GM21786 (cell line): ENCODE measurements around the gene SLC9A4.
A peak's percentile ranks its signal among the peaks of the same experiment; 100 is the strongest.

Source experiments
- ATAC-seq: cut with Tn5 transposase; IDR thresholded peaks from one replicate; pipeline ENCODE4 v1.9.1; 2021; ENCODE audit not compliant: unreplicated experiment

SLC9A4 gene, protein sequence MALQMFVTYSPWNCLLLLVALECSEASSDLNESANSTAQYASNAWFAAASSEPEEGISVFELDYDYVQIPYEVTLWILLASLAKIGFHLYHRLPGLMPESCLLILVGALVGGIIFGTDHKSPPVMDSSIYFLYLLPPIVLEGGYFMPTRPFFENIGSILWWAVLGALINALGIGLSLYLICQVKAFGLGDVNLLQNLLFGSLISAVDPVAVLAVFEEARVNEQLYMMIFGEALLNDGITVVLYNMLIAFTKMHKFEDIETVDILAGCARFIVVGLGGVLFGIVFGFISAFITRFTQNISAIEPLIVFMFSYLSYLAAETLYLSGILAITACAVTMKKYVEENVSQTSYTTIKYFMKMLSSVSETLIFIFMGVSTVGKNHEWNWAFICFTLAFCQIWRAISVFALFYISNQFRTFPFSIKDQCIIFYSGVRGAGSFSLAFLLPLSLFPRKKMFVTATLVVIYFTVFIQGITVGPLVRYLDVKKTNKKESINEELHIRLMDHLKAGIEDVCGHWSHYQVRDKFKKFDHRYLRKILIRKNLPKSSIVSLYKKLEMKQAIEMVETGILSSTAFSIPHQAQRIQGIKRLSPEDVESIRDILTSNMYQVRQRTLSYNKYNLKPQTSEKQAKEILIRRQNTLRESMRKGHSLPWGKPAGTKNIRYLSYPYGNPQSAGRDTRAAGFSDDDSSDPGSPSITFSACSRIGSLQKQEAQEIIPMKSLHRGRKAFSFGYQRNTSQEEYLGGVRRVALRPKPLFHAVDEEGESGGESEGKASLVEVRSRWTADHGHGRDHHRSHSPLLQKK

DNA sequence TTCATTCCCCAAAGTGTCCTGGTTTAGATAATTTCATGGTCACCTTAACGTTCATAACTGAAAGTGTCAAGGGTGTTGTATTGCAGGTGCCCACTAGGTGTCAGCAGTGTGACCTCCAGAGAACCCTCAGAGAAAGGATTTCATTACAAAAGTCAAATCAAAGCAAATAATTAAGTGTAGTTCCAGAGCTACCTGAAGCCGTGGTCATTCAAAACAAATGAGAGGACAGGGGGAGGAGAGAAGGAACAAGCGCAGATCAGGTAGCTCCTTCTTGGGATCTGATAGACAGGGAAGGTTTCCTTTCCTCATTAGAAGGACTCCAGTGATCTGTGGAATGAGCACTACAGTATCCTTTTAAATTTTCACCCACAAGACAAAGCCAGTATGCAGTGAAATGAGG is at the start of gene SLC9A4:
Gene SLC9A4 (plus strand): TSS at position 207 of the 400 bp plus-strand sequence. CDS start 534 bp downstream, outside the sequence.
- peak; percentile 61 for ATAC-seq

DNA sequence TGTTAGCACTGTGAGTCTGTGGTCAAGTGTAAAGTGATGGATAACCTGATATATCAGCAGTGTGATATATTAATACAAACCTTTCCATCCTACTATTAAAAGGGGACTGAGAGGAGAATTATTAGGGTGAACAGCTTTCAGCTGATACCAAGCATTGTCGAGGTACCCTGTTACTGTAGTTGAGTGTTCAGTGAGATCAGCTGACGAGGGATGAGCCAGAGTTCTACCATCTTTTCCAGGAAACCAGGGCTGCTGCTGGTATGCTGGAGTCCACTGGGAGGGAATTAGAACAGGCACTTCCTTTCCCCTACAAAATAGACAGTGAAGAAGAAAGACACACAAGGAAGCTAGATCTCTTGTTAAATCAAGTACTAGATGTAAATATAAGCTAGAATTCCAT is 49.7 kb upstream of the SLC9A4 start:
- ATAC-seq = no peak

DNA sequence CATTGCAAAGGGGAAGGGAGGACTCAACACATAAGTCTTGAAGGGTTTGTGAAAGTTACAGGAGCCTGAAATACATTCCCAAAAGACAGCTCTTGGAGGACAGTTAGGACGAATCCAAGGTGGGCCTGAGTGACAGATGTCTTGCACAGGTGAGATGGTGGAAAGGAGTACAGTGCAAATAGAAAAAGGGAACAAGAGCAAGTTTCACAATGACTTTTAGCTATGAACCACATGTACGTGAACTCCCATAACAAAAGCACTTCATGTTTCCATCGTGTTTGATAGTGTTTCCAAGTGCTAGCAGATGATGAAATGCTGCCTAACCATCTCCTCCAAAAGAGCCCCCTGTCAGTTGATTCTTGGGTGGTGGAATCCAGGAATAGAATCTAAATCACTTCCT is 48.3 kb upstream of the SLC9A4 start:
- peak; percentile 91 for ATAC-seq

DNA sequence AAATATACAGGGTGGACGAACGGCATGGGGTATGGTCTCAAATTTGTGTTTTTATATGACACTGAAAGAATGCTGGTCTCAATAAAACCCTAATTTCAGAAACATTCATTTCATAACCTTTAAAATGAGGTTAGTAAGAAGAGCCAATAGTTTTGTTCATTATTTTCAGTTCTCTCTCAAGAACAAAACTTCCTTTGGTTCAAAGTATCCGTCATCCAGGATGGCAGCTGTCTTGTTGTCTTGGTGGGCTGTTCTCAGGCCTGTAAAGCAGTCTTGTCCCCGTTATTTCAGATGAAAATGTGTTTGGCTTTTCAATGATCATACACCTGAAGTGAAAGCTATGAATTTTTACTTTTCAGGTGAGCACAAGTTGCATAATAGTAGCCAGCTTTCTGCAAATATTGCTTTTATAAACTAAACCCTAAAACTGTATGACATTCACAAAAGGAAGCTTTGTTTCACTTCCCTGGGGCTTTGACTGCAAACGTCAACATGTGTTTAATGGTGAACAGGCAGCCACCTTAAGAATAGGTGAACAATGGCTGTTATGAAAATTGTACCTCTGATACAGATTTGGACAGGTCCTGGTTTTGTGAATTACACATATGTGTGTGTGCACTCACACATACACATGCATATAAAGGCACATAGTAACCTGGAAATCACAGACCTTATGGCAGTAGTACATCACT is 47.4 kb upstream of the SLC9A4 start:
- no peak for ATAC-seq

DNA sequence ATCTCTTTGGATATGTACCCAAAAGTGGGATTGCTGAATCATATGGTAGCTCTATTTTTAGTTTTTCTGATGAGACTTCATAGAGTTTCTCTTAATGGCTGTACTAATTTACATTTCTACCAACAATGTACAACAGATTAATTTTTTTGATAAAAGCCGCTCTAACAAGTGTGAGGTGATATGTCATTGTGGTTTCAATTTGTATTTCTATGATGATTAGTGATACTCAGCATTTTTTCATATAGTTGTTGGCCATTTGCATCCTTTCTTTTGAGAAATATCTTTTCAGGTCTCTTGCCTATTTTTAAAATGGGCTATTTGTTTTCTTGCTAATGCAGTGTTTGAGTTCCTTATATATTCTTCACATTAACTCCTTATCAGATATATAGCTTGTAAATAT is 45.8 kb upstream of the SLC9A4 start:
- no peak for ATAC-seq

DNA sequence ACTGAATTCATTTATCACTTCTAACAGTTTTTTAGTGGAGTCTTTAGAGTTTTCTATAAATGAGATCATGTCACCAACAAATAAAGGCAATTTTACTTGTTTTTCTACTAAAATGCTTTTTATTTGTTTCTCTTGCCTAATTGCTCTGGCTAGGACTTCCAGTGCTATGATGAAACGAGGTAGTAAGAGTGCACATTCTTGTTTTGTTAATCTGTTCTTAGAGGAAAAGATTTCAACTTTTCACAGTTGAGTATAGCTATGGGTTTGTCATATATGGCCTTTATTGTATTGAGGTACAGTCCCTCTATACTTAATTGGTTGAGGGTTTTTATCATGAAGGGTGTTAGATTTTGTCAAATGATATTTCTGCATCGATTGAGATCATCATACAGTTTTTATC is 44.5 kb upstream of the SLC9A4 start:
- no peak for ATAC-seq

DNA sequence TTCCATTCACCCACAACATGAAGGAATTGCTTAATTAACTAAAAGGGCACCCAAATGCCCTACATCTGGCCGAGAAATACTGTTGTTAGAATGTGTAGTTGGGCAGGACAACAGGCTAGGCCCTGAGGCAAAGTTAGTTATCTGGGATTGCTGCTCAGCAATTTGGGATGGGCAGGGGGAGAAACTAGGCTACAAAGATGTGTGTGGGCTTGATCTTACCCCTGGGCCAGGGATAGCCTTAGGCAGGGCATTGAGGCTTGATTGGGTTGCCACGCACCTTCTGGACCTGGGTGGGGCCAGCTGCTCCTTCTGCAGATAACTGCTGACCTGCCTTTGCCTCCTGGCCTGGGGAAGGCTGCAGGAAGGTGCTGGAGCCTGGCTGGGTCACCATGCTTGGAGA is 40.6 kb upstream of the SLC9A4 start:
- no peak for ATAC-seq

DNA sequence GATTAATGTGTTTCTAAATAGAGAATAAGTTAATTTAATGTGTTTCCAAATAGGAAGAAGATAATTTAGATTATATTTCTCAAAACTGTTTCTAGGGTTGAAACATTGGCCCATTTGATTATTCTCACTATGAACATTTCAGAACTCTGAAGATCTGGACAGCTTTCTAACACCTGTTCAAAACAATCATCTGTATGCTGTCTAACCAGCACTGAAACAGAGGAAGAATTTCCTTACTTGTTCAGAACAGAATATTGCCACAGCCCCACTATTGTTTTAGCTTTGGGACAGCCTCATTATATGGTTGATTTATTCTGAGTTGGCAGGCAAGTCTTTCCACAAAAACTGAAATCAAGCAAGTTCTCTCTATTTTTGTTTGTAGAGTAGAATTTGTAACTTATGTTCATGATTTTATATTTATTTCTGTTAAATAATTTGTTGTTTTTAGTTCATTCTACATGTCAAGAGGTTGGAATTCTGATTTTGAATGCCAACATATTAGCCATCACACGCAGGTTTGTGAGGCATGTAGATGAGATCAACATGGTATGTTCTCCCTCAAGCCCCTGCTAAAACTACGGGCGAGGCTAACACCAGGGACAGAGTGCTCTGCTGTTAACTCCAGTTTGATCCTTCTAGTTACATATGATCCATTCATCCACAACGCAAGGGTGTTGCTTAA is 38.9 kb upstream of the SLC9A4 start:
- ATAC-seq = no peak

DNA sequence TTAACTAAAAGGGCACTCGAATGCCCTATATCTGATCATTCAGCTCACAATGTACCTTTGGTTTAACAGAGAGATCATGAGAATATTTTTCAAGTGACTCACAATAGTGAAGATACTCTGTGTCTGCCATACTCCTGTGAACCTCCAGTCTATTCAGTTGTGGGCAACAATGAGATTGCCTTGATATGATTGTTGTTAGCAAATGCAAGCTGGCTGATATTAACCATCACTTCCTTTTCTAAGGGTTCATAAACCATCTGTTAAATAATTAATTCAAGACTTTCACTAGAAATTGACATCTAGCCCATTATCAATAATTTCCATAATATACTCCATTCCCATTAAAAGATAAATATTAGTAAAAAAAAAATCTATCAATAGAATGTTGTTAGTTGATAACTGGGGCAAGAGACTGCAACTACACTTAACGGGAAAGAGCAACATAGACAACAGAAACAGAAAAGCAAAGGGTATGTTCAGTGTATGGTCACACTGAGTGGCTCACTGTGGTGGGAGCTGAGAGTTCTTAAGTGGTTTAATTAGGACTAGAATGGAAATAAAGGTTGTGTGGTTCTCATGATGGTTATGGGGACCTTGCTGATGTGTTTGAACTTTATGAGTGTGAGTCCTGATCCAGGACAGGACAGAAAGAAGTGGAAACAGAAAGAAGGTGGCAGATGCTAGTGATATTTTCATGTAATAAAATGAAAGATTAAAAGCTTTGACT is 38.2 kb upstream of the SLC9A4 start:
- ATAC-seq = no peak

DNA sequence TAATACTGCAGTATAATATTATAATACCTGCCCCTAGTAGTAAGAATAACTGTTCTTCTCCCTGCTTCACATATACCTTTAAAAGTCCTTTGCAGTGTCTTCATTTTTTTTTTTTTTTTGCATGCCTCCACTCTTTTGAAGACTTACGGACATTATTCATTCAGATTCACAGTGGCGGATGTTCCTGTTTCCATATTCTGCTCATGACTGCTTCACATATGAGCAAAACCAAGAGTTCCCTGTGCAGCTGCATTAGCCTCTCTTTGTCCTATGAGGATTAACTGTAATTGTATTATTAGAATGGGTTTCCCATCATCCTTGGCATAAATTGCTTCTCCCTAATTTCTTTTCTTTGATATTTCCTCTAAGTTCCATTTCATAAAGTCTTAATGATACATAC is 37.3 kb upstream of the SLC9A4 start:
- ATAC-seq = no peak

DNA sequence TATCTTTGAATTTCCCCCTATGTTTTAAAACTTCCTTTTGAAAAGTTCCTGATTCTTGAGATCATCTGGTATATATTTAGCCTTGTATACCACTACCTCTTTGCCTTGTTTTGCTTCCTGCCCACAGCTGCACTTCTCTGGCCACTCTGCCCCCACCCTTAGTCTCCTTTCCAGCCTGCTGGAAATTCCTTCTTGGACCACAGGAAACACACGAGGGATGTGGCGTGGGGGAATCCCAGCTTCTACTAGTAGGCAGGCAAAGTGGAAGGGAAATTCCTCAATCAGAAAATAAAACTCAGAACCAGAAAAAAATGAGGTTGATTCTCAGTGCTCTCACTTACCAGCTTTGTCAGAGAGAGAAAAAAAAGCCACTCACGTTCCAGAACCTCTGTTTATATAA is 36.7 kb upstream of the SLC9A4 start:
- no peak for ATAC-seq

DNA sequence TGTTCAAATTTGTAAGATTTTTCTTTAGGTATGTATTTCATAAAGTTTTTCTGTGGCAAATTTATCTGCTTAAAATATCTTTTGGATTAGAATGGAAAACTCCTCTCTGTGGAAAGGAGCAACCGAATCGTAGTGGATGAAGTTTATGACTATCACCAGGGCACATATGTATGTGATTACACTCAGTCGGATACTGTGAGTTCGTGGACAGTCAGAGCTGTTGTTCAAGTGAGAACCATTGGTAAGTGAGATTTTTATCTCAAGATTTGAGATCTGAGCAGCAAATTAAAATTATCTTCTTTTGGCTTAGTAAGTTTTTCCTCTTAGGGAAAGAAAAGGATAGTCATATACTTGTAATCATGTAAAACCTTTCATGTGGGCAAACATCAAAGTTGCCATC is 35.9 kb upstream of the SLC9A4 start:
- no peak for ATAC-seq

DNA sequence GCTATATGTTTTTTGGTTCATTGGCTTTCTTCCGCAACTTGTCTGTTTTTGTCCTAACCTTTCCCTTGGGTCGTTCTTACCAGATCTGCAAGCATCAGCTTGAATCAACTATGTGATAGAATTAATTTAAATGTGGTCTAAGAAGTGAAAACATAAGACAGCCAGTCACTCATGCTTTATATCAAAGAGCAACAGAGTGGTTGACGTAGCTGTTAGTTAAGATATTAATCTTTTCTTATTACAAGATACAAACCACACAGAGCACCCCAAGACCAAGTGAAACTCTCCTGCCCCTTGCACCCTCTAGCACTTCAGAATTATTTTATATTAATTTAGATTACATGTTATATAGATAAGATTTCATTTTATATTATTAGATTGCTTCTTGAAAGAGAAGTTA is 34.9 kb upstream of the SLC9A4 start:
- ATAC-seq = no peak

DNA sequence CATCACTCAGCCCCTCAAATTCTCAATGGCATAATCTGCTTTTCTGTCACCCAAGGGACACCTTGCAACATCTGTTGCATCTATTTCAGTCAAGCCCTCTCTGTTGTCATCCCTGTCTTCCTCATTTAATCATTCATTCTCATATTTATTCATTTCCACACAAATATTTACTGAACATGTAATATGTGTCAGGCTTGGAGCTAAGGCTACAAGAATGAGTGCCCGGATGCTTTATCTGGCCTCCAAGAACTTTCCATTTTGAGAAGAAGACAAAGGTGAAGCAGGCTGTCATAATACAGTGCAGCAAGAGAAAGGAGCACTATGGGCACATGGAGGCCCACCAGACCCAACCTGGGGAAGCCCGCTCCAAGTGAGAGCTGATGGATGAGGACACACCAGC is 34.4 kb upstream of the SLC9A4 start:
- no peak for ATAC-seq

DNA sequence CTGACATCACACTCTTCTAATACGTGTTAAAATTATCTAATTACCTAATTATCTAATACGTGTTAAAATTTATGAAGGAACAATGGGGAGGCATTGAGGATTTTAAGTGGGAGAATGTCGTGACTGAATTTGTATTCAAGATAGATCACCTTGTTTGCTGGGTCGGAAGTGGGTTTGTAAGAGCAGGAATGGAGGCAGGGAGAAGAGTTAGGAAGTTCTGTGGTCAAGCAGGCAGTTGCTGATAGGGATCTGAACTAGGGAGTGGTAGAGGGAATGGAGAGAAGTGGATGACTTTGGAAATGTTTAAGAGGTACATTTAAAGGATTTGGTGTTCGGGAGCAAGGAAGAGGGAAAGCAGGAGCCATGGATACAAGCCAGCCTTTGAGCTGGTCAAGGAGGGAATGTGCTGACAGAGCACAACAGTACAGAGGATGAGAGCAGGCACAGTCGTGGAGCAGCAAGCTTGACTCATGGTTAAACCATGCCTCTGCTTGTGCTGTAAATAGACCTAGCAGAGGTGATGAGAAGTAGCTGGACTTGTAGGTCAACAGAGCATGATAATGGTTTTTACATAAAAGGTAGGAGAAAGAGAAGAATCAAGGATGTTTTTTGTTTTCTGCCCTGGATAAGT is 33.8 kb upstream of the SLC9A4 start:
- no peak for ATAC-seq

DNA sequence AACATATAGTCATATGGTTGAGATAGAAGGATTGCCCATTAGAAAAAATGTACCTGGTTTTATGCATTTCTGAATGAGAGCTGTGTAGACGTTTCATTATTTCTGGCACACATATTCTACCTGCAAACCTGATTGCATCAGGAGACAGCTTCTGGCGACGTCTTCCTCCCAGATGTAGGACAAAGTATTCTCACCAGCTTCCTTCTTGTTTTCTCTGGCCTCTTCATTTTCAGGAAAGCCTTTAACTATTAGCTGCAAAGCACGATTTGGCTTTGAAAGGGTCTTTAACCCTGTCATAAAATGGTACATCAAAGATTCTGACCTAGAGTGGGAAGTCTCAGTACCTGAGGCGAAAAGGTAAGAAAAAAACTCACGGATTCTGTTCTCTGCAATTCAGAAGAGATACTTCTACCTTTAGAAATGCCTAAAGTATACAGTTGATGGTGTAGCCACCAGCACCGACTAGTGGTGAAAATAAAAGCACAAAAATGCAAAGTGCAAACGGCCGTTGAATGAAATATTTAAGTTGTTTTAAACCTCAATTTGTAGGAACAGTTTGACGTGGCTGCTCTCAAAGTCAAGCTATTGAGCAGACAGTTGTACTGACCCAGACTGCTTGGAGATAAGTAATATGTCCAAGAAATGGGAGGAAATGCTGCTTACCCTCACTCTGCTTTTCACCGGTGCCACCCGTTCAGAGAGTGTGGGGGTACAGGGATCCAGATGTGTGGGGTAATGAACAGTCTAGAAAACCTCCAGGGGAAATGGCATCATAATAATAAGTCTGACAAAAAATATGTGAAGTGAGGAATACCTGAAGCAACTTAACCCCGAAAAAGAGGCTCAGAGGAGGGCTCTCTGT is 29.8 kb upstream of the SLC9A4 start:
- ATAC-seq = peak; percentile 56

DNA sequence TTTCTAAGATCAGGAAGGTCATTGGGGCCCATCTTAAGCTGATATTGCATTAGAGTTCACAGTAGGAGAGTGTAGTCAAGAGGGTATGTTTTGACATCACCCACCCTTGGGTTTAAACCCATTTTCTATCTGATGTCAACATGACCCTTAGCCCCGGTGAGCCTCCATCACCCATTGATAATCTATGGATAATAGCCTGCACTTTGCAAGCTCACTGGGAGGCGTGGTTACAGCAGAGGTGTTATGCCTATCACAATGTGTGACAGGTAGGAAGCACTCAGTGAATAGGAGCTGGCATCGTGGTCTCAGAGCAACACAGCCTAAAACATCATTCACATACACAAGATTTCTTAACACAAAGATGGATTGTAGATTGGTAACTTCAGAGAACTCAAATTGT is 28.8 kb upstream of the SLC9A4 start:
- ATAC-seq = no peak

DNA sequence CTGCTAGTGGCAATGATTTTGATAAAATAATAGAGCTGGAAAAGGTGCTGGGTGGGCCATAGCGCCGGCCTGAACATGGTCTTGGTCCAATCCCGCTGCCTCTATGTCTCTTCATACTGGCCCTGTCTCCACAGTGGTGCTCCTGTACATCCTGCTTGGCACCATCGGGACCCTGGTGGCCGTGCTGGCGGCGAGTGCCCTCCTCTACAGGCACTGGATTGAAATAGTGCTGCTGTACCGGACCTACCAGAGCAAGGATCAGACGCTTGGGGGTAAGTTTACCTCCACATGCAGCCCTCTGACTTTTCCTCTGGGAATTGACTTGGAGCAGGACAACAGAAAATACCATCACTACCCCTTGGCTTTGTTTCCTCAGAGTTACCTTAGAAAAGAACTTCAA is 26.1 kb upstream of the SLC9A4 start:
- no peak for ATAC-seq

DNA sequence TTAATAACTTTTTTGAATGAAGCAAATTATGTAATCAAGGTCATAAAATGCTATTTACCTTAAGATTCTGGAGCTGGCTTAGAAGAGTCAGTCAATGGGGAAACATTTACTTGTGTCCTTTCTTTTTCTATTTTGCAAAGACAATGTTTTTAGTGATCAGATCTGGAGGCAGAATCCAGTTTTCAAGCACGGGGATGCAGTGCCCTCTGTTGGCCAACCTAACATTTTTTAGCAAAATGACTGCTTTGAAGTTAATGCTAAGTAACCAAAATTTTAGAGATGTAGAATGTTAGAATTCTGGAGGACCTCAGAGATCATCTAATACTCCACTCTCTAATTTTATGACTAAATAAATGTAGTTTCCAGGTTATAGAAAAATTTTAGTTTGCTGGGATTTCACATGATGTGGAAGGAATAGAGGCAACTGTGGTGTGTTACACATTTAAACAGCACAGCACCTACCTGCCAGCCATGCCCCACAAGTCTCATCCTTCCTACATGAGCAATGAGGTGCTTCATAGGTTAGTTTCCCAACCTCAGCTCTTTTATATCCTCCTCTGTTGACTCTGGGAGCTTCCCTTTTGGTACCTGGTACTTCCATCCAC is 23.6 kb upstream of the SLC9A4 start:
- no peak for ATAC-seq
